GM21360 (cell line): ENCODE data around the gene JAKMIP1.

Experiments
- ATAC-seq: cut with Tn5 transposase; IDR thresholded peaks from one replicate; pipeline ENCODE4 v1.9.1; 2021; ENCODE audit warnings: mild to moderate bottlenecking, moderate library complexity; ENCODE audit not compliant: unreplicated experiment

JAKMIP1 gene

GRCh38 chr4:6105311-6105911, 94.9 kb downstream of the JAKMIP1 start:
- ATAC-seq = no peak

GRCh38 chr4:6104541-6105130, 95.7 kb downstream of the JAKMIP1 start:
- no peak for ATAC-seq

GRCh38 chr4:6097581-6097980, 102.8 kb downstream of the JAKMIP1 start:
- ATAC-seq = no peak

- ATAC-seq = no peak
Measured at GRCh38 chr4:6095897-6096296, 104.5 kb downstream of the JAKMIP1 start.

GRCh38 chr4:6095023-6095752, 105.2 kb downstream of the JAKMIP1 start:
- no peak for ATAC-seq

- ATAC-seq = no peak
Measured at GRCh38 chr4:6093671-6094070, 106.7 kb downstream of the JAKMIP1 start.

GRCh38 chr4:6092971-6093370, 107.4 kb downstream of the JAKMIP1 start:
- no peak for ATAC-seq

GRCh38 chr4:6092131-6092530, 108.2 kb downstream of the JAKMIP1 start:
- no peak for ATAC-seq

- no peak for ATAC-seq
Measured at GRCh38 chr4:6090931-6091330, 109.4 kb downstream of the JAKMIP1 start.

- ATAC-seq = no peak
Measured at GRCh38 chr4:6088950-6089349, 111.4 kb downstream of the JAKMIP1 start.

GRCh38 chr4:6087669-6088341, 112.5 kb downstream of the JAKMIP1 start:
- ATAC-seq = no peak

GRCh38 chr4:6086846-6087245, 113.5 kb downstream of the JAKMIP1 start:
- ATAC-seq = no peak

GRCh38 chr4:6085691-6086628, 114.4 kb downstream of the JAKMIP1 start:
- ATAC-seq = no peak

GRCh38 chr4:6085028-6085690, 115.2 kb downstream of the JAKMIP1 start:
- ATAC-seq = no peak

GRCh38 chr4:6079965-6080364, 120.4 kb downstream of the JAKMIP1 start:
- ATAC-seq = no peak

- no peak for ATAC-seq
Measured at GRCh38 chr4:6078560-6078959, 121.8 kb downstream of the JAKMIP1 start.

- ATAC-seq = no peak
Measured at GRCh38 chr4:6076391-6076790, 124.0 kb downstream of the JAKMIP1 start.

GRCh38 chr4:6074758-6075157, 125.6 kb downstream of the JAKMIP1 start:
- no peak for ATAC-seq

- no peak for ATAC-seq
Measured at GRCh38 chr4:6071959-6072720, 128.2 kb downstream of the JAKMIP1 start.
